ENCODE results near the gene PPM1E.
"Not testable (repeated sequence)": the region's sequence is repeated elsewhere in the genome, so short reads cannot be mapped to it uniquely, and the experiment has no call there.

Gene PPM1E

DNA sequence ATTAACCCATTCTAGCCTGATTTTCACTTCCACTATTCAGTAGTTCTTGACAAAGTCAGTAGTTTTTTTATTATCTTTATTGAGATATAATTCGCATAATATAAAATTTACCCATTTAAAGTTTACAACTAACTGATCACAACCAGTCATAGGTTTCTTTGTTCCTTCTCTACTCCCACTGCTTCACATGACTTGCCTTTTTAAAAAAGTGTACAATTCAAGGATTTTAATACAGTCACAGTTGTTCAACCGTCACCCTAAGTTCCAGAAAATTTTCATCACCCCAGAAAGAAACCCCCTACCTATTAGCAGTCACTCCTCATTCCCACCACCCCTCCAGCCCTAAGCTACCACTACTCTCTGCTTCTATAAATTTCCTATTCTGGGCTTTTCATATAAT, 188.5 kb downstream of the PPM1E start:
- peaks cover 8% of the 10 kb centered on the region; the same call in 1 of the 2 replicates for H3K9me3 ChIP-seq (ENCODE audit: insufficient read depth, low read length)
- no peak overlapping the region for H3K9ac ChIP-seq (ENCODE audit: low read length)
- peaks cover 16% of the 10 kb centered on the region for H3K36me3 ChIP-seq (replicated peaks; ENCODE audit: low read depth, low read length)
- H3K4me1 ChIP-seq (ENCODE audit: low read length) = peaks cover 55% of the 10 kb centered on the region
- no peaks in the 10 kb centered on the region for H3K27me3 ChIP-seq (ENCODE audit: low read depth, low read length)
- no peaks in the 10 kb centered on the region for H4K20me1 ChIP-seq (ENCODE audit: insufficient read depth, low read length)
- H3K4me2 ChIP-seq (ENCODE audit: low read length) = peak overlapping the region; percentile 56
- peak overlapping the region; percentile 30; the same call in 1 of the 2 replicates for H3K27ac ChIP-seq (ENCODE audit: low read length)
- H2AFZ ChIP-seq (ENCODE audit: low read depth, low read length) = no peak overlapping the region
- TF ChIP-seq EZH2phosphoT487 (IDR thresholded peaks at IDR 0.05; ENCODE audit: low read depth) = no peak
- TF ChIP-seq, protein P1, sequence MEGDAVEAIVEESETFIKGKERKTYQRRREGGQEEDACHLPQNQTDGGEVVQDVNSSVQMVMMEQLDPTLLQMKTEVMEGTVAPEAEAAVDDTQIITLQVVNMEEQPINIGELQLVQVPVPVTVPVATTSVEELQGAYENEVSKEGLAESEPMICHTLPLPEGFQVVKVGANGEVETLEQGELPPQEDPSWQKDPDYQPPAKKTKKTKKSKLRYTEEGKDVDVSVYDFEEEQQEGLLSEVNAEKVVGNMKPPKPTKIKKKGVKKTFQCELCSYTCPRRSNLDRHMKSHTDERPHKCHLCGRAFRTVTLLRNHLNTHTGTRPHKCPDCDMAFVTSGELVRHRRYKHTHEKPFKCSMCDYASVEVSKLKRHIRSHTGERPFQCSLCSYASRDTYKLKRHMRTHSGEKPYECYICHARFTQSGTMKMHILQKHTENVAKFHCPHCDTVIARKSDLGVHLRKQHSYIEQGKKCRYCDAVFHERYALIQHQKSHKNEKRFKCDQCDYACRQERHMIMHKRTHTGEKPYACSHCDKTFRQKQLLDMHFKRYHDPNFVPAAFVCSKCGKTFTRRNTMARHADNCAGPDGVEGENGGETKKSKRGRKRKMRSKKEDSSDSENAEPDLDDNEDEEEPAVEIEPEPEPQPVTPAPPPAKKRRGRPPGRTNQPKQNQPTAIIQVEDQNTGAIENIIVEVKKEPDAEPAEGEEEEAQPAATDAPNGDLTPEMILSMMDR (IDR thresholded peaks at IDR 0.05; ENCODE audit: low read depth, low read length) = no peak
- no peak overlapping the region for H3K4me3 ChIP-seq (ENCODE audit: low read length)
- H3K79me2 ChIP-seq (ENCODE audit: low read length) = no peaks in the 10 kb centered on the region; the same call in 1 of the 2 replicates

DNA sequence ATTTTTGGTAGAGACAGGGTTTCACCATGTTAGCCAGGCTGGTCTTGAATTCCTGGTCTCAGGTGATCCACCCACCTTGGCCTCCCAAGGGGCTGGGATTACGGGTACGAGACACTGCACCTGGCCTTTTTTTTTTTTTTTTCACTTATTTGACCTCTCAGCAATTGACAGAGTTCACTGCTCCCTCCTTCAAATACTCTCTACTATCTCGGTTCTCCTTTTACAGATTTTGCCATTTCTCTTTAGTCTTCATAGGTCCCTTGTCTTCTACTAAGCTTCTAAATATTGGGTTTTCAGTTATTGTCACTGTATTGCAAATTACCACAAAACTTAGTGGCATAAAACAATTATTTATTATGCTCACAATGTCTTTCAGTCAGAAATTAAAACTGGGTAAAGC, 191.8 kb downstream of the PPM1E start:
- Histone ChIP-seq H3K9me3 (ENCODE audit: insufficient read depth, low read length) (peaks cover 29% of the 10 kb centered on the region), H3K36me3 (replicated peaks; ENCODE audit: low read depth, low read length) (peaks cover 33% of the 10 kb centered on the region), H3K9ac (ENCODE audit: low read length) (peak overlapping the region; percentile 27; the same call in 1 of the 2 replicates), H3K27me3 (ENCODE audit: low read depth, low read length) (no peaks in the 10 kb centered on the region), H3K4me3 (ENCODE audit: low read length) (peak overlapping the region; percentile 8; the same call in 1 of the 2 replicates), H4K20me1 (ENCODE audit: insufficient read depth, low read length) (no peaks in the 10 kb centered on the region), H3K27ac (ENCODE audit: low read length) (peak overlapping the region; percentile 85), H3K79me2 (ENCODE audit: low read length) (peaks cover 6% of the 10 kb centered on the region), H3K4me1 (ENCODE audit: low read length) (peaks cover 55% of the 10 kb centered on the region), H2AFZ (ENCODE audit: low read depth, low read length) (no peak overlapping the region; the same call in 1 of the 2 replicates), H3K4me2 (ENCODE audit: low read length) (peak overlapping the region; percentile 62)
- TF ChIP-seq, protein P1 (IDR thresholded peaks at IDR 0.05; ENCODE audit: low read depth, low read length) = no peak
- TF ChIP-seq EZH2phosphoT487 (IDR thresholded peaks at IDR 0.05; ENCODE audit: low read depth) = no peak

DNA sequence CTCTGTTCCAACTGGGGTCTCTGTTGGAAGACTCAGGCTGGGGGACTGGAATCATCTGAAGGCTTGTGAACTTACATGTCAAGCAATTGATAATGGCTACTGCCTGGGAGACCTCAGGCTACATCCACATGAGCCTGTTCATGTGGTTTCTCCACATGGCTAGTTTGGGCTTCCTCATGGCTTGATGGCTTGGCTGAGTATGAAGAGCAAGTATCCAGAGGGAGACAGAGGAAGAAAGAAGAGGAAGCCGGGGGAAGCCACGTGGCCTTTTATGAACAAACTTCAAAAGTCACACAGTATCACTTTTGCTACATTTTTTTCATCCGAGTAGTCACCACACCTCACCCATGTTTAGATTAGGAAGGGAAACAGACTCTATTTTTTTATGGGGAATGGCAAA, 192.2 kb downstream of the PPM1E start:
- Histone ChIP-seq H3K4me1 (ENCODE audit: low read length) (peaks cover 55% of the 10 kb centered on the region), H3K27ac (ENCODE audit: low read length) (peak overlapping the region; percentile 85), H4K20me1 (ENCODE audit: insufficient read depth, low read length) (no peaks in the 10 kb centered on the region), H3K79me2 (ENCODE audit: low read length) (peaks cover 6% of the 10 kb centered on the region), H3K9ac (ENCODE audit: low read length) (peak overlapping the region; percentile 27; the same call in 1 of the 2 replicates), H2AFZ (ENCODE audit: low read depth, low read length) (no peak overlapping the region; the same call in 1 of the 2 replicates), H3K4me2 (ENCODE audit: low read length) (peak overlapping the region; percentile 62), H3K4me3 (ENCODE audit: low read length) (peak overlapping the region; percentile 8; the same call in 1 of the 2 replicates), H3K27me3 (ENCODE audit: low read depth, low read length) (no peaks in the 10 kb centered on the region), H3K36me3 (replicated peaks; ENCODE audit: low read depth, low read length) (peaks cover 34% of the 10 kb centered on the region), H3K9me3 (ENCODE audit: insufficient read depth, low read length) (peaks cover 31% of the 10 kb centered on the region)
- TF ChIP-seq EZH2phosphoT487 (IDR thresholded peaks at IDR 0.05; ENCODE audit: low read depth) = no peak
- TF ChIP-seq, protein P1 (IDR thresholded peaks at IDR 0.05; ENCODE audit: low read depth, low read length) = no peak

DNA sequence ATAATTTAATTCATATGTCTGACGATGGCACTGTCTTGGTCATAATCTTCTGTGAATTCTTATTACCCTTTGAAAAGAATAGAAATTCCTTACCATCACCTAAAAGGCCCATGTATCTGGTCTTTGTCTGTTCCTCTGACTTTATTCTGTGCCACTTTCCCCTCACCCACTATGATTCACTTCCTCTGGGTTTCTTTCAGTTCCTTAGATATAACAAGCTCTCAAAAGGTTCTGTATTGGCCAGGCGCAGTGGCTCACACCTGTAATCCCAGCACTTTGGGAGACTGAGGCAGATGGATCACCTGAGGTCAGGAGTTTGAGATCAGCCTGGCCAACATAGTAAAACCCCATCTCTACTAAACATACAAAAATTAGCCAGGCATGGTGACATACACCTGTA, 198.7 kb downstream of the PPM1E start:
- not testable (repeated sequence) for H4K20me1 ChIP-seq (ENCODE audit: insufficient read depth, low read length); H3K27me3 ChIP-seq (ENCODE audit: low read depth, low read length); H3K79me2 ChIP-seq (ENCODE audit: low read length)
- H3K27ac ChIP-seq (ENCODE audit: low read length) = peak overlapping the region; percentile 80
- peaks cover 21% of the 10 kb centered on the region for H3K4me1 ChIP-seq (ENCODE audit: low read length)
- peaks cover 28% of the 10 kb centered on the region for H3K9me3 ChIP-seq (ENCODE audit: insufficient read depth, low read length)
- H3K4me3 ChIP-seq (ENCODE audit: low read length) = peak overlapping the region; percentile 31; the same call in 1 of the 2 replicates
- peak overlapping the region; percentile 61 for H3K4me2 ChIP-seq (ENCODE audit: low read length)
- H3K9ac ChIP-seq (ENCODE audit: low read length) = peak overlapping the region; percentile 3; the same call in 1 of the 2 replicates
- peaks cover 23% of the 10 kb centered on the region for H3K36me3 ChIP-seq (replicated peaks; ENCODE audit: low read depth, low read length)
- 0 out of 2 replicates have a peak overlapping the region, but pooled peaks have one; percentile 19 for H2AFZ ChIP-seq (ENCODE audit: low read depth, low read length)

Data from OCI-LY3 (cell line).